K562 treated with DMSO at 1 percent for 48 hours (cell line): ENCODE data around the gene KCNG3. TPM values are rescaled to one million over a fixed set of nuclear protein-coding genes. Genes with fewer than 3 reads are reported as not detected.

Experiments
- total RNA-seq: library from RNA; unstranded; fragments of 300-600 nt; gene quantifications from 2 replicates; pipeline ENCODE4 v1.2.3, GENCODE V29; 2022; ENCODE audit warnings: low replicate concordance; ENCODE audit errors: extremely low read depth

The KCNG3 gene
- total RNA-seq, result not detected in 2 replicates

GRCh38 chr2:42493468-42494354, at the start of gene KCNG3:
Gene KCNG3, minus strand, starts transcription at chr2:42493982. Its CDS starts 481 bp downstream, at chr2:42493501.

Other genes starting within 250 kb of the KCNG3 start
- gene COX7A2L, start 132.8 kb downstream of the KCNG3 start, total RNA-seq, result not detected in 2 replicates
- 308 TPM in 1 of 2 replicates, not detected in the other for gene MTA3, start 74.7 kb upstream of the KCNG3 start, total RNA-seq